DMS153 (cell line): ENCODE results near the gene ZCCHC7.
"Not testable (repeated sequence)": the region's sequence is repeated elsewhere in the genome, so short reads cannot be mapped to it uniquely, and the experiment has no call there.

Experiments used
- DNase-seq: peaks from one replicate; lab custom pipeline; 2025; lab: John Stamatoyannopoulos, UW

ZCCHC7 gene

GRCh38 chr9:37119907-37120842, at the start of gene ZCCHC7:
TSS of gene ZCCHC7 (plus strand) at chr9:37120574.
- DNase-seq: peak; percentile 89

- DNase-seq: not testable (repeated sequence)
Observed at GRCh38 chr9:37074790-37075189, 45.6 kb upstream of the ZCCHC7 start.

- peak; percentile 91 for DNase-seq
Observed at GRCh38 chr9:37079370-37080164, 40.8 kb upstream of the ZCCHC7 start.

- not testable (repeated sequence) for DNase-seq
Observed at GRCh38 chr9:37080165-37080628, 40.2 kb upstream of the ZCCHC7 start.

- not testable (repeated sequence) for DNase-seq
Observed at GRCh38 chr9:37081507-37081906, 38.9 kb upstream of the ZCCHC7 start.

GRCh38 chr9:37082214-37082765, 38.1 kb upstream of the ZCCHC7 start:
- DNase-seq: no peak

- no peak for DNase-seq
Observed at GRCh38 chr9:37083654-37084053, 36.7 kb upstream of the ZCCHC7 start.

GRCh38 chr9:37085233-37085632, 35.1 kb upstream of the ZCCHC7 start:
- no peak for DNase-seq

GRCh38 chr9:37092714-37093295, 27.6 kb upstream of the ZCCHC7 start:
- not testable (repeated sequence) for DNase-seq

GRCh38 chr9:37094751-37095150, 25.6 kb upstream of the ZCCHC7 start:
- DNase-seq: no peak

- DNase-seq: no peak
Observed at GRCh38 chr9:37096628-37097027, 23.7 kb upstream of the ZCCHC7 start.

- no peak for DNase-seq
Observed at GRCh38 chr9:37097294-37097693, 23.1 kb upstream of the ZCCHC7 start.

- no peak for DNase-seq
Observed at GRCh38 chr9:37100327-37100726, 20.0 kb upstream of the ZCCHC7 start.

GRCh38 chr9:37100741-37101140, 19.6 kb upstream of the ZCCHC7 start:
- no peak for DNase-seq

- no peak for DNase-seq
Observed at GRCh38 chr9:37102486-37102885, 17.9 kb upstream of the ZCCHC7 start.

- no peak for DNase-seq
Observed at GRCh38 chr9:37104183-37104889, 16.0 kb upstream of the ZCCHC7 start.

GRCh38 chr9:37105234-37105633, 15.1 kb upstream of the ZCCHC7 start:
- DNase-seq: no peak

- no peak for DNase-seq
Observed at GRCh38 chr9:37107701-37108100, 12.7 kb upstream of the ZCCHC7 start.

GRCh38 chr9:37114442-37114841, 5.9 kb upstream of the ZCCHC7 start:
- not testable (repeated sequence) for DNase-seq

GRCh38 chr9:37117956-37118355, 2.4 kb upstream of the ZCCHC7 start:
- DNase-seq: no peak

GRCh38 chr9:37119360-37119759, 1.0 kb upstream of the ZCCHC7 start:
- DNase-seq: no peak
